OCI-LY7 (cell line): ENCODE data around the gene PRRT1B.

ENCODE experiments used
- CTCF ChIP-seq: fragments of 200-600 bp; sonication (generic); conservative IDR thresholded peaks from 2 replicates; pipeline ENCODE4 v1.5.1; 2014; ENCODE audit warnings: mild to moderate bottlenecking, antibody characterized with exemption, low read length, moderate library complexity, mixed read lengths
- EZH2phosphoT487 ChIP-seq: fragments of 200-600 bp; sonication (generic); IDR thresholded peaks from 2 replicates; pipeline ENCODE4 v1.6.1; 2018; ENCODE audit warnings: low read depth, borderline replicate concordance, mild to moderate bottlenecking, mixed run types, antibody characterized with exemption, low read length, moderate library complexity, mixed read lengths

DNA sequence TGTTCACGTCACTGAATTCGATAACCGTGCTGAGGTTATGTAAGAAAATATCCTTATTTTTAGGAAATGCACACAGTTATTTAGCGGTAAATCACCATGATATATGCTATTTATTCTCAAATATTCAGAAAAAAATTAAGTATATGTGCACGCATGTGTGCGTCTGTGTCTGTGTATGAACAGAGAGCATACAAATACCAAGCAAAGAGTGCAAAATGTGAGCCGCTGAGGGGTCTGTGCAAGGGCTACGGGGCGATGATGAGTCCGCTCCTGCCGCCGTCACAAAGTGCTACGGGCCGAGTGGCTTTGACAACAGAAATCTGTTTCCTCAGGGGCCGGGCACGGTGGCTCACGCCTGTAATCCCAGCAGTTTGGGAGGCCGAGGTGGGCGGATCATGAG, 7.4 kb upstream of the PRRT1B start:
- TF ChIP-seq CTCF (no peak), EZH2phosphoT487 (no peak)
